Esophagus muscularis mucosa (tissue), 4 donors: Measurements from ENCODE around the gene COA3.

Experiments
- EP300 ChIP-seq: sonication (generic); formaldehyde crosslinking; IDR thresholded peaks from one replicate; pipeline ENCODE4 v1.6.1; 2017; ENCODE audit warnings: antibody characterized with exemption
- POLR2A ChIP-seq: fragments of 450-650 bp; IDR thresholded peaks from one replicate; pipeline ENCODE4 v1.6.1; 2017; ENCODE audit warnings: antibody characterized with exemption, moderate library complexity, mild to moderate bottlenecking, low read depth
- TF ChIP-seq, protein P1 (sequence below), 3 experiments: fragments of 200-600 bp in 2 of 3; fragments of 450-650 bp in 1 of 3; sonication (generic) in 2 of 3; IDR thresholded peaks; one replicate each; pipeline ENCODE4 v1.5.1; 2017 to 2019; ENCODE audit warnings: antibody characterized with exemption in 3 of 3, mild to moderate bottlenecking in 2 of 3, moderate library complexity in 1 of 3

DNA sequence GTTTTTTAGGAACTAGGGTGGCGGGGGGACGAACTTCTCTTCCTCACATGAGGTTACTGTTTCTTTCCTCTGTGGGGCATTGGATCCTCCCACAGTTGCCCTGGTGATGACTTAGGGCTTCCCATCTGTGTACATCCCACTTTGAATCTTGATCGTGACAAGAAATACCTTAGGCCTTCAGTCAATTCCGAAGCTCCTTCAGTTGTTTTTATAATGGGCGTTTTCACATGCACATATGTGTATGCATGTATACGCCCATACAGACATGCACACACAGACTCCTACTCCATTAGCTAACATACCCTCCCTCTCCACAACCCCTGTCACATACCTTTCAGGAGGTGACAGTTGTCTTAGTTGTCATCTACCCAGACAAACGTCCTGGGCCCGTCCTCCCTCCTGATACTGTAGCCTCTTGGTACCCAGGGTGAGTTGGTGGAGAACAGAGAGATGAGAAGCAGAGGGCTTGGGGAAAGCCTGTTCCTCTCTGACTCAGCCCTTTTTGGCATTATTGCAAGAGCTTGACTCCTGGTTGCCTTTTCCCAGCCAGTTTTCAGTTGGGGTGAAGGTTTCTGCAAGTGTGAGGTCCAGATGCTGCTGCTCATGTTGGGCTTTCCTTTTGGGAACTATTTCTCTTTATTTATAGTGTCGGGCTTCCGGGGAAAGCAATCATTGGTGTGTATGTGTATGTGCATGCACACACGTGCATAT, 43.6 kb upstream of the COA3 start:
- TF ChIP-seq EP300 (no peak), POLR2A (no peak)
- TF ChIP-seq, protein P1, sequence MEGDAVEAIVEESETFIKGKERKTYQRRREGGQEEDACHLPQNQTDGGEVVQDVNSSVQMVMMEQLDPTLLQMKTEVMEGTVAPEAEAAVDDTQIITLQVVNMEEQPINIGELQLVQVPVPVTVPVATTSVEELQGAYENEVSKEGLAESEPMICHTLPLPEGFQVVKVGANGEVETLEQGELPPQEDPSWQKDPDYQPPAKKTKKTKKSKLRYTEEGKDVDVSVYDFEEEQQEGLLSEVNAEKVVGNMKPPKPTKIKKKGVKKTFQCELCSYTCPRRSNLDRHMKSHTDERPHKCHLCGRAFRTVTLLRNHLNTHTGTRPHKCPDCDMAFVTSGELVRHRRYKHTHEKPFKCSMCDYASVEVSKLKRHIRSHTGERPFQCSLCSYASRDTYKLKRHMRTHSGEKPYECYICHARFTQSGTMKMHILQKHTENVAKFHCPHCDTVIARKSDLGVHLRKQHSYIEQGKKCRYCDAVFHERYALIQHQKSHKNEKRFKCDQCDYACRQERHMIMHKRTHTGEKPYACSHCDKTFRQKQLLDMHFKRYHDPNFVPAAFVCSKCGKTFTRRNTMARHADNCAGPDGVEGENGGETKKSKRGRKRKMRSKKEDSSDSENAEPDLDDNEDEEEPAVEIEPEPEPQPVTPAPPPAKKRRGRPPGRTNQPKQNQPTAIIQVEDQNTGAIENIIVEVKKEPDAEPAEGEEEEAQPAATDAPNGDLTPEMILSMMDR (IDR thresholded peaks at IDR 0.05), result no peak
